Left lobe of liver (tissue), 2 donors: ENCODE data around the gene PCDH9. TPM values are rescaled to one million over a fixed set of nuclear protein-coding genes. Genes with fewer than 3 reads are reported as not detected.
"Not testable (repeated sequence)": the region's sequence is repeated elsewhere in the genome, so short reads cannot be mapped to it uniquely, and the experiment has no call there.

Experiments
- ATAC-seq: fragments of 200-7000 bp; cut with Tn5 transposase; one replicate; pipeline ENCODE4 v1.9.1; 2020; ENCODE audit warnings: mild to moderate bottlenecking, moderate library complexity
- DNase-seq: peaks from one replicate; pipeline ENCODE4 v3.0.0-alpha.2; 2020; ENCODE audit warnings: low spot score
- total RNA-seq: library from RNA; stranded (reverse); gene quantifications from one replicate; pipeline ENCODE4 v1.2.1, GENCODE V29; 2021
- donor health status: DM: no; HTN: no; CAD: no; lungs with moderate emphysema.
- donor health status: DM: no; HTN: yes; CAD: no.

The PCDH9 gene
- total RNA-seq, 1 donor from 2014 or later, result 2.4 TPM

GRCh38 chr13:66803013-66803807 is 426.9 kb downstream of the PCDH9 start:
- ATAC-seq (no peak), DNase-seq (no peak)

- DNase-seq, result no peak
- ATAC-seq, result no peak
Measured at GRCh38 chr13:66795636-66796035, 434.5 kb downstream of the PCDH9 start.

- no peak for DNase-seq
Measured at GRCh38 chr13:66794340-66795031, 435.6 kb downstream of the PCDH9 start.

GRCh38 chr13:66790861-66791260 is 439.3 kb downstream of the PCDH9 start:
- ATAC-seq (no peak), DNase-seq (no peak)

More at GRCh38 chr13:66794340-66795031, 435.6 kb downstream of the PCDH9 start:
- no peak for ATAC-seq

- ATAC-seq (no peak), DNase-seq (no peak)
Measured at GRCh38 chr13:66781241-66781640, 448.9 kb downstream of the PCDH9 start.

GRCh38 chr13:66780814-66781213 is 449.3 kb downstream of the PCDH9 start:
- no peak for DNase-seq
- ATAC-seq, result no peak

GRCh38 chr13:66778461-66778860 is 451.7 kb downstream of the PCDH9 start:
- DNase-seq (no peak), ATAC-seq (no peak)

- no peak for DNase-seq
Measured at GRCh38 chr13:66775196-66775595, 454.9 kb downstream of the PCDH9 start.

GRCh38 chr13:66774046-66774445 is 456.1 kb downstream of the PCDH9 start:
- no peak for ATAC-seq
- no peak for DNase-seq

More at GRCh38 chr13:66775196-66775595, 454.9 kb downstream of the PCDH9 start:
- peak; percentile 67 for ATAC-seq

GRCh38 chr13:66765559-66765958 is 464.6 kb downstream of the PCDH9 start:
- ATAC-seq (peak; percentile 47), DNase-seq (no peak)

- ATAC-seq, DNase-seq: not testable (repeated sequence)
Measured at GRCh38 chr13:66760678-66761077, 469.5 kb downstream of the PCDH9 start.

GRCh38 chr13:66759919-66760318 is 470.2 kb downstream of the PCDH9 start:
- ATAC-seq (no peak), DNase-seq (no peak)

GRCh38 chr13:66751691-66752090 is 478.4 kb downstream of the PCDH9 start:
- ATAC-seq (peak; percentile 44), DNase-seq (no peak)

GRCh38 chr13:66748712-66749111 is 481.4 kb downstream of the PCDH9 start:
- ATAC-seq (no peak), DNase-seq (no peak)

- ATAC-seq, result no peak
- DNase-seq, result no peak
Measured at GRCh38 chr13:66745307-66745706, 484.8 kb downstream of the PCDH9 start.

- ATAC-seq, result no peak
- no peak for DNase-seq
Measured at GRCh38 chr13:66723576-66723975, 506.6 kb downstream of the PCDH9 start.

- DNase-seq (no peak), ATAC-seq (peak; percentile 69)
Measured at GRCh38 chr13:66716538-66716937, 513.6 kb downstream of the PCDH9 start.

GRCh38 chr13:66714795-66715194 is 515.3 kb downstream of the PCDH9 start:
- DNase-seq, result no peak
- ATAC-seq, result no peak

GRCh38 chr13:66704110-66704509 is 526.0 kb downstream of the PCDH9 start:
- no peak for ATAC-seq
- no peak for DNase-seq

- ATAC-seq (no peak), DNase-seq (no peak)
Measured at GRCh38 chr13:66703597-66703996, 526.5 kb downstream of the PCDH9 start.

GRCh38 chr13:66700117-66700601 is 530.0 kb downstream of the PCDH9 start:
- no peak for ATAC-seq

GRCh38 chr13:66693656-66694055 is 536.5 kb downstream of the PCDH9 start:
- DNase-seq (no peak), ATAC-seq (no peak)

More at GRCh38 chr13:66700117-66700601, 530.0 kb downstream of the PCDH9 start:
- no peak for DNase-seq
